ENCODE measurements around the gene IMPA2. TPM values are rescaled to one million over a fixed set of nuclear protein-coding genes. Genes with fewer than 3 reads are reported as not detected.
"Not testable (repeated sequence)": the region's sequence is repeated elsewhere in the genome, so short reads cannot be mapped to it uniquely, and the experiment has no call there.

IMPA2 gene
- total RNA-seq (2014; rRNA removed; shearing (Covaris generic)) = 35.8 and 36.6 TPM in 2 replicates

- Histone ChIP-seq H3K27ac (peak within 1 kb of the TSS; percentile 93), H3K27me3 (no peaks in the 10 kb centered on the region), H3K4me1 (no peaks in the 10 kb centered on the region), H3K9me3 (replicated peaks) (no peaks in the 10 kb centered on the region), H3K36me3 (no peaks in the 10 kb centered on the region), H3K4me3 (peak within 1 kb of the TSS; percentile 80)
- no peak for DNase-seq
Measured at GRCh38 chr18:11981192-11981542, at the start of gene IMPA2. IMPA2 (plus strand) TSS chr18:11981507; CDS start chr18:11981670, 163 bp downstream.

DNA sequence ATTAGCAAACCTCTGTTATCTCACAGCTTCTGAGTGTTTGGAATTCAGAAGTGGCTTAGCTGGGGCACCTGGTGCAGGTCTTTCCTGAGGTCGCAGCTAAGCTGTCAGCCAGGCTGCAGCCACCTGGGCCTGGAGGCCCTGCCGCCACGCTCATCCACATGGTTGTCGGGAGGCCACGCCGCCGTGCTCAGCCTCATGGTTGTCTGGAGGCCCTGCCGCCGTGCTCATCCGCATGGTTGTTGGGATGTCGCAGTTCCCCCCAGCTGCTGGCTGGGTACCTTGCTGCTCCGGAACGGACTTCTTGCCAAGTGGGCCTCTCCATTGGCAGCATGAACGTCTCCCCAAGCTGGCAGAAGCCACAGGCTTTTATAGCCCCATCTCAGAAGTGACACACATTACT lies 48.9 kb upstream of the IMPA2 start:
- no peak overlapping the region for H3K4me3 ChIP-seq
- no peak overlapping the region for H3K27ac ChIP-seq
- no peak for DNase-seq
- no peaks in the 10 kb centered on the region for H3K9me3 ChIP-seq (replicated peaks)
- H3K4me1 ChIP-seq = no peaks in the 10 kb centered on the region
- H3K36me3 ChIP-seq = no peaks in the 10 kb centered on the region
- H3K27me3 ChIP-seq = no peaks in the 10 kb centered on the region

DNA sequence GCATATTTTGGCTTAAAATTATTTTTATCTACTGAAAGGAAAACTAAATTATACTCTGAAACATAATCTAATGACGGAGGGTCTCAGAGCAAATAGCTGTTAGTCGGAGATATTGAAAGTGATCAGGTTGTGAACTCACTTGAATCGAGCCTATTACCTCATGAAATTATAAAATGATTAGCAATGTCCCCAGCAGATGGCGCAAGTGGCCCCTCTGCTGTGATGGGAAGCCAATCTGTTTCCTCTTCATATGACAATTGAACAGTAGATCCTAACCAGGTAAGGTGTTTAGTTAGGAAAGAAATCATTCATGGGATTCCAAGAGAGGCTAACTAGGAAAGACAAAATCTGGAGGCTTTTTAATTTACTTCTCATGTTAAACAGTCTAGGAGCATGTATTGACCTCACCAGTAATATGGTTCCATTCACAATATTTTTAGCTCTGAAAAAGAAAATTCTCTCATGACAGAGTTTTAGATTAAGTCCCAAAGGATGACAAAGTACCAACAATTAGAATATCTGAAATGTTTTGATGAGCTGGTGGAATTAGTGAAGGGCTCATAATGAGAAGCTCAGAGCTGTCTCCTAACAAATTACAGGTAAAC lies 43.3 kb upstream of the IMPA2 start:
- H3K36me3 ChIP-seq = no peaks in the 10 kb centered on the region
- H3K9me3 ChIP-seq (replicated peaks) = no peaks in the 10 kb centered on the region
- no peak overlapping the region for H3K27ac ChIP-seq
- DNase-seq = peak; percentile 29 to 75
- H3K27me3 ChIP-seq = no peaks in the 10 kb centered on the region
- H3K4me1 ChIP-seq = no peaks in the 10 kb centered on the region
- H3K4me3 ChIP-seq = no peak overlapping the region

GRCh38 chr18:11940956-11941355 lies 40.4 kb upstream of the IMPA2 start:
- Histone ChIP-seq H3K27ac (no peak overlapping the region), H3K4me3 (no peak overlapping the region), H3K9me3 (replicated peaks) (no peaks in the 10 kb centered on the region), H3K4me1 (no peaks in the 10 kb centered on the region), H3K36me3 (no peaks in the 10 kb centered on the region), H3K27me3 (no peaks in the 10 kb centered on the region)
- DNase-seq = no peak

- no peaks in the 10 kb centered on the region for H3K9me3 ChIP-seq (replicated peaks)
- H3K4me1 ChIP-seq = no peaks in the 10 kb centered on the region
- no peak overlapping the region for H3K27ac ChIP-seq
- DNase-seq = no peak
- H3K27me3 ChIP-seq = no peaks in the 10 kb centered on the region
- H3K36me3 ChIP-seq = no peaks in the 10 kb centered on the region
- no peak overlapping the region for H3K4me3 ChIP-seq
Measured at GRCh38 chr18:11943551-11943950, 37.8 kb upstream of the IMPA2 start.

DNA sequence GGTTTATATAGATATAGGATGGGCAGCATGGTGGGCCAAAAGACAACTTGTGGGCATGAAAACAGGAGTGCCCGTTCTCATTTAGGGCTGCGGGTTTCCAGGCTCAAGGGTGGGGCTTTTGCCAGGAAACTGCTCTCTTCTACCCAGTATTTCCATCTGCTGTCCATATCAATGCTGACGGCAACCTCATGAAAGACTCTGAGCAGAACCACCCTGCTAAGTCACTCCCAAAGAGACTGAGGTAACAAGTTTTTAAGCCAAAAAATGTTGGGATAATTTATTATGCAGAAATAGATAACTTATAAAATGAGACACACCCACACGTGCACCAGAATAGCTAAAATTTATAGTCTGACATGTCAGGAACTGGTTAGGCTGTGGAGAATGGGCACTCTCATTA lies 37.1 kb upstream of the IMPA2 start:
- DNase-seq = no peak
- no peak overlapping the region for H3K27ac ChIP-seq
- no peak overlapping the region for H3K4me3 ChIP-seq
- H3K36me3 ChIP-seq = no peaks in the 10 kb centered on the region
- no peaks in the 10 kb centered on the region for H3K27me3 ChIP-seq
- no peaks in the 10 kb centered on the region for H3K9me3 ChIP-seq (replicated peaks)
- H3K4me1 ChIP-seq = no peaks in the 10 kb centered on the region

DNA sequence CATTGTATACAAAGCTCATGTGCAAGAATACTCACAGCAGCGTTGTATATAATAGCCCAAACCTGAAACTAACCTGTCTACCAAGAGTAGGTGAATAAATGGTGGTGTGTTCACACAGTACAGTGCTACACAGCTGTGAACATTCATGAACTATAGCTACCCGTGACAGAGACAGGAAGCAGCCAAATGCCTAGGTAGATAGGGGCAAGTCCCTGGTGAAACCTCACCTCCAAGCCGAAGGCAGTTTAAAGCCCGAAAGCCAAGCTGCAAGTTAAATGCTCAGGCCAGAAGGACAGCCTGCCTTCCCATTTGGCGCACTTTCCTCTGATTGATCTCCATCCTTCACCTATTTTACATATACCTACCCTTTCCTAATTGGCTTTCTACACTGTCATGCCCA lies 36.5 kb upstream of the IMPA2 start:
- H3K4me1 ChIP-seq = no peaks in the 10 kb centered on the region
- H3K9me3 ChIP-seq (replicated peaks) = no peaks in the 10 kb centered on the region
- DNase-seq = no peak
- no peaks in the 10 kb centered on the region for H3K36me3 ChIP-seq
- H3K27ac ChIP-seq = no peak overlapping the region
- no peak overlapping the region for H3K4me3 ChIP-seq
- H3K27me3 ChIP-seq = no peaks in the 10 kb centered on the region

DNA sequence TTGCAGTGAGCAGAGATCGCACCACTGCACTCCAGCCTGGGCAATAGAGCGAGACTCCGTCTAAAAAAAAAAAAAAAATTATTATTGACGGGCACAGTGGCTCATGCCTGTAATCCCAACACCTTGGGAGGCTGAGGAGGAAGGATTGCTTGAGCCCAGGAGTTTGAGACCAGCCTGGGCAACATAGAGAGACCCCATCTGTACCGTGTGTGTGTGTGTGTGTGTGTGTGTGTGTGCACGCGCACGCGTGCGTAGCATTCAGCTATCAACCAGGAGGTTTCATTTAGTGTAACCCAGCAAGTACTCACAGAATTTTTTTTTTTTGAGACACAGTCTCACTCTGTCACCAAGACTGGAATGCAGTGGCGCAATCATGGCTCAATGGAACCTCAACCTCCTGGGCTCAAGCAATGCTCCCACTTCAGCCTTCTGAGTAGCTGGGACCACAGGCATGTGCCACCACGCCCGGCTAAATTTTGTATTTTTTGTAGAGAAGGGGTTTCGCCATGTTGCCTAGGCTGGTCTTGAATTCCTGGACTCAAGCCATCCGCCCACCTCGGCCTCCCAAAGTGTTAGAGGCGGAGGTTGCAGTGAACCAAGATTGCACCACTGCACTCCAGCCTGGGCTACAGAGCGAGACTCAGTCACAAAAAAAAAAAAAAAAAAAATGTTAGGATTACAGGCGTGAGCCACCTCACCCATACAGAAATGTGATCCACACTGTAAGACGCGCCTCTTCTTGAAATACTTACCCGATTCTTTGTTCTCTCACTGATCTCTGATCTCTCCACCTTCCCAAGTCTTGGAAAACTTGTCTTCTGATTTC lies 35.3 kb upstream of the IMPA2 start:
- H3K4me1 ChIP-seq; H3K36me3 ChIP-seq; DNase-seq; H3K9me3 ChIP-seq (replicated peaks); H3K27me3 ChIP-seq: not testable (repeated sequence)
- Histone ChIP-seq H3K27ac (peak overlapping the region; percentile 88), H3K4me3 (peak overlapping the region; percentile 56; the same call in 1 of the 2 replicates)

DNA sequence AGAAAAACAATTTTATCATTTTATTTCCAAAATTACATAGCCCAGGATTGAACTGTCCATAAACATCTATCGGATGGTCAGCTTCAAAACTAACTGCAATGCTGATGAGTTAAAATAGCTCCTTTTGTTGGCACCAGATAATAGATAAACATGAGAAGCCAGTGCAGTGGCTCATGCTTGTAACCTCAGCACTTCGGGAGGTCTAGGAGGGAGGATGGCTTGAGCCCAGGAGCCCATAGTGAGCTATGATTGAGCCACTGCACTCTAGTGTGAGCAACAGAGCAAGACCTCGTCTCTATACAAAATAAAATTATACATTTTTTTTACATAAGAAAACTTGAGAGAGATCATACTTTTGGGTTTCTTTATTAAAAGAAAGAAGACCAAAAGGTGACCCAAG lies 34.6 kb upstream of the IMPA2 start:
- Histone ChIP-seq H3K36me3 (no peaks in the 10 kb centered on the region), H3K27ac (peak overlapping the region; percentile 88), H3K27me3 (no peaks in the 10 kb centered on the region), H3K9me3 (replicated peaks) (no peaks in the 10 kb centered on the region), H3K4me1 (peaks cover 3% of the 10 kb centered on the region; the same call in 1 of the 2 replicates), H3K4me3 (peak overlapping the region; percentile 56)
- peak; percentile 23 to 43 for DNase-seq

DNA sequence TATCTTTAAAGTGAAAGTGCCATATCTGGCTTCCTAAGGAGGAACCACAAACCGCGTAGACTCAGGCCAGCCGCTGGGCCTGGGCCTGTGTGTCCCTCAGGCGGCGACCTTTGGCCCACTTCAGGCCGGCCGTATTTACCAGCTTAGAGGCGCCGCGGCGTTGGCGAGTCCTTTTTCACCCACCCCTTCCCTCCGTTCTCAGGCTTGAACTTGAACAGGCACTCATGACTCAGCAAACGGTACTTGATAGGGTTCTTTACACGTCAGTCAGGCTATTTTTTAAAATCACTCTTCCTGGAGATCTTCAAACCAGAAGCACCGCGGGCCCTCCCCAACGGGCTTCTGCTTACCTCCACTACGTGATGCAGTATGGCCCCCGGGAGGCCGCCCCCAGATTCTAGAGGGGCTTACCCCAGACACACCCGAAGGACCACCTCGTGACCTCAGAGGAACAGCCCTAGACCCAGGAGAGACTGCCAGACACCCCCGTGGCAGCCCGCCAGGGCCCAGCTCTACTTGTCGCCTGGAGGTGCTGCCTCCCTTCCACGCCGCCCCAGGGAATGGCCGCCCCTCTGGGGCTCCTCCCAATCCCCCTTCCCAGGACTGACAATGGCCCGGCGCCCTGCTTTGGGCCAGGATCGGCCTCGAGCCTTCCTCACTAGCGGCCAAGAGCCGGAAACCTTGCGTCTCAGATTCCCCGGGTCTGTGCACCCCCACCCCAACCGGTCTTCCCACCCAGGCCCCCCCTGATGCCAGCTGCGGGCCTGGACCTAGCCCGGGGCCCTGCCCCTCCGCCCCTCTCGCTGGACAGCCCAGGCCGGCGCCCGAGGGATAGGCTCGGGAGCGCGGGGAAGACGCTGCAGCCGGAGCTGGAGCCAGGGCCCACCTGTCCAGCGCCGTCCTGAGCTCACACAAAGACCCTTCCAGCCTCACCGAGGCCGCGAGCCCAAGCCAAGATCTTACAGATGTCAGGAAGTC lies 33.8 kb upstream of the IMPA2 start:
- Histone ChIP-seq H3K9me3 (replicated peaks) (no peaks in the 10 kb centered on the region), H3K4me3 (peak overlapping the region; percentile 56), H3K36me3 (no peaks in the 10 kb centered on the region), H3K27ac (peak overlapping the region; percentile 88), H3K27me3 (no peaks in the 10 kb centered on the region), H3K4me1 (peaks cover 6% of the 10 kb centered on the region; the same call in 1 of the 2 replicates)
- peak; percentile 67 to 73 for DNase-seq

DNA sequence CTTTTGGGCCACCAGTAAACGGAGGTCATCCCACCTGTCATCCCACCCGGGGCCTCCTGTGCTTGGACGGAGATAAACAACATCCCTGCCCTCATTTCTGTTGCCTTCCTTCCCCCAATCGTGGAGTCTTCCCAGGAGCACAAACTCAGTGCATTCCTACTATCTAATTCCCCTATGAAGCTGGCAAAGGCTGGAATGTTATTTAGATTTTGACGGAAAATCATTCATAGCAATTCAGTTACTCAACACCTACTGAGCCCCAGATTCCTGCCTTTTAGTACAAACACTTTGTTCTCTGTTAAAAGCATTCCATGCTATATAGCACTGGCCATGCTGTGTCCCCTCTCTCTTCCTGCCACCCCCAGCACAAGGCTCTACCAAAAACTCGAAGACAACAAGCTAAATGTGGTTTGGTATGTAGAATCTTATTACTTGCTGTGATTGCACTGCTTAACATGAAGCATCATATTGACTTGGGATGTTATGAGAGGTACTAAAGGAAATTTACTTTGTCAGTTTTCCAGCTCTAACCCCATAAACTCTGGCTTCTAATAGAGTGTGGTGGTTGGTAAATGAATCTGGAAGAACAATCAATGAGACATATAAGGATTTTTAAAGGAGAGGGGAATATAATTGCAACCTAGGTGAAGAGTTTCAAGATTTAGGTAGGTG lies 32.3 kb upstream of the IMPA2 start:
- Histone ChIP-seq H3K4me3 (no peak overlapping the region), H3K4me1 (peaks cover 6% of the 10 kb centered on the region; the same call in 1 of the 2 replicates), H3K27me3 (no peaks in the 10 kb centered on the region), H3K36me3 (no peaks in the 10 kb centered on the region), H3K27ac (no peak overlapping the region), H3K9me3 (replicated peaks) (no peaks in the 10 kb centered on the region)
- no peak for DNase-seq

GRCh38 chr18:11950824-11951223 lies 30.5 kb upstream of the IMPA2 start:
- H3K27me3 ChIP-seq = no peaks in the 10 kb centered on the region
- H3K27ac ChIP-seq = no peak overlapping the region
- DNase-seq = no peak
- H3K9me3 ChIP-seq (replicated peaks) = no peaks in the 10 kb centered on the region
- no peaks in the 10 kb centered on the region for H3K36me3 ChIP-seq
- peaks cover 15% of the 10 kb centered on the region for H3K4me1 ChIP-seq
- no peak overlapping the region for H3K4me3 ChIP-seq

DNA sequence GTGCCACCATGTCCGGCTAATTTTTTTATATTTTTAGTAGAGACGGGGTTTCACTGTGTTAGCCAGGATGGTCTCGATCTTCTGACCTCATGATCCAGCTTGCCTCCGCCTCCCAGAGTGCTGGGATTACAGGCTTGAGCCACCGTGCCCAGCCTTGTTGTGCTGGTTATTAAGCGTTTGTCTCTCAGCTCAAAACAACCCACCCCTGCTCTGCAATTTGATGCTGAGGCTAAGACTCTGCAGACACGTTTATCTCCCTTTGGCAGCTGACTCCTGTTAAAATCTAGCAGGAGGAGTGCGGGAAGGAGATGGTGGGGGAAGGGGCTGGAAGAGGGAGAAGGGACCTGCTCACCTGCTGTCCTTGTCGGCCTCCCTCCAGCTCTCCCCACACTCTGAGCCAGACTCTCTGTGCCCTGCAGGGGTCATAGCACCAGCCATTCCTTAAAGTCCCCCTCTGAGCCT lies 29.9 kb upstream of the IMPA2 start:
- no peaks in the 10 kb centered on the region for H3K27me3 ChIP-seq
- no peak overlapping the region for H3K27ac ChIP-seq
- no peaks in the 10 kb centered on the region for H3K36me3 ChIP-seq
- H3K4me1 ChIP-seq = peaks cover 17% of the 10 kb centered on the region
- no peak overlapping the region for H3K4me3 ChIP-seq
- no peaks in the 10 kb centered on the region for H3K9me3 ChIP-seq (replicated peaks)
- DNase-seq = peak; percentile 54 to 72

GRCh38 chr18:11953113-11953512 lies 28.2 kb upstream of the IMPA2 start:
- Histone ChIP-seq H3K4me1 (peaks cover 17% of the 10 kb centered on the region), H3K27ac (no peak overlapping the region)
- DNase-seq = no peak

More at GRCh38 chr18:11953113-11953512, 28.2 kb upstream of the IMPA2 start:
- H3K36me3 ChIP-seq = no peaks in the 10 kb centered on the region
- H3K9me3 ChIP-seq (replicated peaks) = 0 out of 2 replicates have a peak, but pooled peaks cover 2% of the 10 kb centered on the region
- no peak overlapping the region for H3K4me3 ChIP-seq
- no peaks in the 10 kb centered on the region for H3K27me3 ChIP-seq

Measured in SJCRH30 (cell line).